ENCODE measurements around the gene MYO18B. TPM values are rescaled to one million over a fixed set of nuclear protein-coding genes. Genes with fewer than 3 reads are reported as not detected.

MYO18B gene
- total RNA-seq, 1 donor from 2014 or later: 0.07 TPM

GRCh38 chr22:25883482-25884033, 141.6 kb downstream of the MYO18B start:
- no peak overlapping the region for H2AFZ ChIP-seq (ENCODE audit: low read depth, low read length)
- no peaks in the 10 kb centered on the region for H3K79me2 ChIP-seq (ENCODE audit: insufficient read depth, low read length)
- Mint-ChIP-seq H3K27ac (ENCODE audit: unreplicated experiment) (no peak overlapping the region), H3K4me1 (ENCODE audit: low read depth, unreplicated experiment) (no peaks in the 10 kb centered on the region), H3K4me3 (ENCODE audit: unreplicated experiment) (no peak overlapping the region), H3K9me3 (ENCODE audit: unreplicated experiment) (no peaks in the 10 kb centered on the region), H3K27me3 (ENCODE audit: low read depth, unreplicated experiment) (peaks cover 48% of the 10 kb centered on the region), H3K36me3 (ENCODE audit: low read depth, unreplicated experiment) (no peaks in the 10 kb centered on the region)
- no peaks in the 10 kb centered on the region for H3K27me3 ChIP-seq (ENCODE audit: insufficient read depth, low read length)
- H3K4me1 ChIP-seq (ENCODE audit: insufficient read depth, low read length): no peaks in the 10 kb centered on the region
- H3K9ac ChIP-seq (ENCODE audit: low read length): no peak overlapping the region
- no peaks in the 10 kb centered on the region for H3K9me3 ChIP-seq (ENCODE audit: insufficient read depth, low read depth, low read length)
- no peak for DNase-seq (ENCODE audit: low read depth)
- no peaks in the 10 kb centered on the region for H3K36me3 ChIP-seq (ENCODE audit: insufficient read depth, low read length)
- TF ChIP-seq, protein P1, sequence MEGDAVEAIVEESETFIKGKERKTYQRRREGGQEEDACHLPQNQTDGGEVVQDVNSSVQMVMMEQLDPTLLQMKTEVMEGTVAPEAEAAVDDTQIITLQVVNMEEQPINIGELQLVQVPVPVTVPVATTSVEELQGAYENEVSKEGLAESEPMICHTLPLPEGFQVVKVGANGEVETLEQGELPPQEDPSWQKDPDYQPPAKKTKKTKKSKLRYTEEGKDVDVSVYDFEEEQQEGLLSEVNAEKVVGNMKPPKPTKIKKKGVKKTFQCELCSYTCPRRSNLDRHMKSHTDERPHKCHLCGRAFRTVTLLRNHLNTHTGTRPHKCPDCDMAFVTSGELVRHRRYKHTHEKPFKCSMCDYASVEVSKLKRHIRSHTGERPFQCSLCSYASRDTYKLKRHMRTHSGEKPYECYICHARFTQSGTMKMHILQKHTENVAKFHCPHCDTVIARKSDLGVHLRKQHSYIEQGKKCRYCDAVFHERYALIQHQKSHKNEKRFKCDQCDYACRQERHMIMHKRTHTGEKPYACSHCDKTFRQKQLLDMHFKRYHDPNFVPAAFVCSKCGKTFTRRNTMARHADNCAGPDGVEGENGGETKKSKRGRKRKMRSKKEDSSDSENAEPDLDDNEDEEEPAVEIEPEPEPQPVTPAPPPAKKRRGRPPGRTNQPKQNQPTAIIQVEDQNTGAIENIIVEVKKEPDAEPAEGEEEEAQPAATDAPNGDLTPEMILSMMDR (IDR thresholded peaks at IDR 0.05; ENCODE audit: insufficient read depth, low read depth, low read length): no peak
- TF ChIP-seq EZH2 (IDR thresholded peaks at IDR 0.05; ENCODE audit: insufficient read depth, low read length): no peak
- H3K27ac ChIP-seq (ENCODE audit: low read depth, low read length): no peak overlapping the region
- FAIRE-seq: no peak
- H3K4me3 ChIP-seq (ENCODE audit: insufficient read depth, low read depth, low read length): no peak overlapping the region
- no peaks in the 10 kb centered on the region for H4K20me1 ChIP-seq (ENCODE audit: insufficient read depth, low read length)
- no peak overlapping the region for H3K4me2 ChIP-seq (ENCODE audit: low read length)

DNA sequence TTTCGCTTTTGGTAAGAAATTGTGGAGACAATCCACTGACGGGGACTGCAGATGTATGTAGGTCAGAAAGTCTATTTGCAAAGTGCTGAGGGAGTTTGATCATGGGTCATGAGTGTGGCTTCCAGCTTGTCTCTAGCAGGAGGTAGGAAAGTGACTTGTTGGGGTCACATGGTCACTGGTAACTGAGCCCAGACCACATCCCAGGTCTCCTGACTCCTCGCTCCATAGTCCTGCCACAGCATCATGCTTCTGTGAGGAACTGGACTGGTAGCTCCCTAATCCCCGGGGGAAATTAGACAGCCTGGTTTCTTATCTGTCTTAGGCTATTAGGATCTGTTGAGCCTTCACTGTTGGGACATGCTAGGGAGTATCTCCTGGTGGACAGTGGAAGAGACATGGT, 142.1 kb downstream of the MYO18B start:
- Mint-ChIP-seq H3K9me3 (ENCODE audit: unreplicated experiment) (no peaks in the 10 kb centered on the region), H3K36me3 (ENCODE audit: low read depth, unreplicated experiment) (no peaks in the 10 kb centered on the region), H3K4me1 (ENCODE audit: low read depth, unreplicated experiment) (no peaks in the 10 kb centered on the region), H3K27ac (ENCODE audit: unreplicated experiment) (no peak overlapping the region), H3K4me3 (ENCODE audit: unreplicated experiment) (no peak overlapping the region), H3K27me3 (ENCODE audit: low read depth, unreplicated experiment) (peaks cover 48% of the 10 kb centered on the region)
- Histone ChIP-seq H3K4me1 (ENCODE audit: insufficient read depth, low read length) (no peaks in the 10 kb centered on the region), H3K27me3 (ENCODE audit: insufficient read depth, low read length) (no peaks in the 10 kb centered on the region), H3K79me2 (ENCODE audit: insufficient read depth, low read length) (no peaks in the 10 kb centered on the region), H3K9me3 (ENCODE audit: insufficient read depth, low read depth, low read length) (no peaks in the 10 kb centered on the region), H3K36me3 (ENCODE audit: insufficient read depth, low read length) (no peaks in the 10 kb centered on the region), H3K9ac (ENCODE audit: low read length) (no peak overlapping the region), H2AFZ (ENCODE audit: low read depth, low read length) (no peak overlapping the region), H3K4me3 (ENCODE audit: insufficient read depth, low read depth, low read length) (no peak overlapping the region), H3K4me2 (ENCODE audit: low read length) (no peak overlapping the region), H4K20me1 (ENCODE audit: insufficient read depth, low read length) (no peaks in the 10 kb centered on the region), H3K27ac (ENCODE audit: low read depth, low read length) (no peak overlapping the region)
- DNase-seq (ENCODE audit: low read depth) (no peak), FAIRE-seq (no peak)
- TF ChIP-seq, protein P1 (IDR thresholded peaks at IDR 0.05; ENCODE audit: insufficient read depth, low read depth, low read length): no peak
- TF ChIP-seq EZH2 (IDR thresholded peaks at IDR 0.05; ENCODE audit: insufficient read depth, low read length): no peak

- Mint-ChIP-seq H3K36me3 (ENCODE audit: low read depth, unreplicated experiment) (no peaks in the 10 kb centered on the region), H3K4me3 (ENCODE audit: unreplicated experiment) (no peak overlapping the region), H3K4me1 (ENCODE audit: low read depth, unreplicated experiment) (no peaks in the 10 kb centered on the region), H3K27ac (ENCODE audit: unreplicated experiment) (no peak overlapping the region), H3K9me3 (ENCODE audit: unreplicated experiment) (no peaks in the 10 kb centered on the region), H3K27me3 (ENCODE audit: low read depth, unreplicated experiment) (peaks cover 46% of the 10 kb centered on the region)
- Histone ChIP-seq H3K79me2 (ENCODE audit: insufficient read depth, low read length) (no peaks in the 10 kb centered on the region), H3K4me1 (ENCODE audit: insufficient read depth, low read length) (no peaks in the 10 kb centered on the region), H3K27me3 (ENCODE audit: insufficient read depth, low read length) (no peaks in the 10 kb centered on the region), H3K9me3 (ENCODE audit: insufficient read depth, low read depth, low read length) (no peaks in the 10 kb centered on the region), H4K20me1 (ENCODE audit: insufficient read depth, low read length) (no peaks in the 10 kb centered on the region), H3K36me3 (ENCODE audit: insufficient read depth, low read length) (no peaks in the 10 kb centered on the region), H3K9ac (ENCODE audit: low read length) (no peak overlapping the region), H3K4me2 (ENCODE audit: low read length) (no peak overlapping the region), H3K27ac (ENCODE audit: low read depth, low read length) (no peak overlapping the region), H2AFZ (ENCODE audit: low read depth, low read length) (no peak overlapping the region), H3K4me3 (ENCODE audit: insufficient read depth, low read depth, low read length) (no peak overlapping the region)
- TF ChIP-seq, protein P1 (IDR thresholded peaks at IDR 0.05; ENCODE audit: insufficient read depth, low read depth, low read length): no peak
- no peak for TF ChIP-seq EZH2 (IDR thresholded peaks at IDR 0.05; ENCODE audit: insufficient read depth, low read length)
- FAIRE-seq (no peak), DNase-seq (ENCODE audit: low read depth) (no peak)
Measured at GRCh38 chr22:25888399-25889054, 146.5 kb downstream of the MYO18B start.

All from astrocyte (in vitro differentiated cells and primary cell).